Central memory CD4-positive, alpha-beta T cell (primary cell): ENCODE results near the gene C11orf97.
"Not testable (repeated sequence)": the region's sequence is repeated elsewhere in the genome, so short reads cannot be mapped to it uniquely, and the experiment has no call there.

Experiments used
- DNase-seq: peaks from one replicate; pipeline ENCODE4 v3.0.0; 2022
- total RNA-seq, 3 experiments: gene quantifications; one replicate each; lab custom pipeline; 2026; lab: John Stamatoyannopoulos, UW

Gene C11orf97, protein sequence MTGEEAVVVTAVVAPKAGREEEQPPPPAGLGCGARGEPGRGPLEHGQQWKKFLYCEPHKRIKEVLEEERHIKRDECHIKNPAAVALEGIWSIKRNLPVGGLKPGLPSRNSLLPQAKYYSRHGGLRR
- total RNA-seq = 0 reads per million in 3 experiments

DNA sequence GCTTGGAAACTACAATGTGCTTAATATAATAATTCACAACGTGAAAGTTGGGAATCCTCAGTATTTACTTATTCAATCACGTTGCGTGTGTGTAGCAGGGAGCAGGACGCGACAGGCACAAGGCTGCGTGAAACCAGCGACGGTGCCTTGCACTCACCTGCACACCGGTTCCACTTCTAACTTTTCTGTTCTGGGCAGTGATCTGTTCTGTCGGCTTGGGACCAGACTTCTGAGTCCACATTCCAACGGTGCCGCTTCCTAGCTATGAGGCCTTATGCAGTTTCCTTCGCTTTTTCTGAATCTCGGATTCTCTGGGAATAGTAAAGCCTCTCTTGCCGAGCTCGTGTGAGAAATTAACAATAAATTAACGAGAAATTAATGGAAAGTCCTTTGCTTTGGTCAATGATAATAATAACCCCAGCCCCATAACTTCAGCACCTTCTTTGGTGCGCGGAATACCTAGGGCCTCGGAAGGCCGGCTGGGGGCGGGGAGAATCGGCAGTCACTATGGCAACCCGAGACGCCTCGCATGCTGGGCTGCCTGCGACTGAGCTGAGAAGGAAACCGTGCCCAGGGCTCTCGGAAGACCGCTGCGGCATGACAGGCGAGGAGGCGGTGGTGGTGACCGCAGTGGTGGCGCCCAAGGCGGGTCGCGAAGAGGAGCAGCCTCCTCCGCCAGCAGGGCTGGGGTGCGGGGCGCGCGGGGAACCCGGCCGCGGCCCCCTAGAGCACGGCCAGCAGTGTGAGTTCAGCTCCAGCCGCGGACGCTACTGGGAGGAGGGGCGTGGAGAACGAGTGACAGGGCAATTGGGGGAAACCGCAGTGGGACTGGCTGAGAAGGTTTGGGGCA lies at the start of gene C11orf97:
Gene C11orf97, plus strand, starts transcription at position 530 of the 850 bp plus-strand sequence. Its CDS starts 68 bp downstream, at position 598.
- DNase-seq = peak; percentile 28

DNA sequence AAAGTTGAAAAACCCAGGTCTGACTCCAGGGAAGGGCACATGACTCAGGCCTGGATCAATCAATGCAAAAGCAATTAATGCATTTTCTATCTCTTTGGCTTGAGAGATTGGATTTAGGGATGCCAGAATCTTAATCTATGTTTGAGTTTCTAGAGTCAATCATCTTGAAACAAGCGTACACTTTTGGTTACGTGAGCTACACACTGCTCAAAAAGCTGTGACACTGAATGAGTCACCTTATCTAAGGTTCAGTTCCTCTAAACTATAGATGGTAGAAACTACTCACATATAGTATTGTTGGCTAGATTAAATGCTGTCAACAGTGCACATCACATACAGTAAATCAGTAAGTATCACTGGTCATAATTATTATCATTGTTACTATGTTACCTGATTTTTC lies 42.8 kb upstream of the C11orf97 start:
- DNase-seq = no peak

DNA sequence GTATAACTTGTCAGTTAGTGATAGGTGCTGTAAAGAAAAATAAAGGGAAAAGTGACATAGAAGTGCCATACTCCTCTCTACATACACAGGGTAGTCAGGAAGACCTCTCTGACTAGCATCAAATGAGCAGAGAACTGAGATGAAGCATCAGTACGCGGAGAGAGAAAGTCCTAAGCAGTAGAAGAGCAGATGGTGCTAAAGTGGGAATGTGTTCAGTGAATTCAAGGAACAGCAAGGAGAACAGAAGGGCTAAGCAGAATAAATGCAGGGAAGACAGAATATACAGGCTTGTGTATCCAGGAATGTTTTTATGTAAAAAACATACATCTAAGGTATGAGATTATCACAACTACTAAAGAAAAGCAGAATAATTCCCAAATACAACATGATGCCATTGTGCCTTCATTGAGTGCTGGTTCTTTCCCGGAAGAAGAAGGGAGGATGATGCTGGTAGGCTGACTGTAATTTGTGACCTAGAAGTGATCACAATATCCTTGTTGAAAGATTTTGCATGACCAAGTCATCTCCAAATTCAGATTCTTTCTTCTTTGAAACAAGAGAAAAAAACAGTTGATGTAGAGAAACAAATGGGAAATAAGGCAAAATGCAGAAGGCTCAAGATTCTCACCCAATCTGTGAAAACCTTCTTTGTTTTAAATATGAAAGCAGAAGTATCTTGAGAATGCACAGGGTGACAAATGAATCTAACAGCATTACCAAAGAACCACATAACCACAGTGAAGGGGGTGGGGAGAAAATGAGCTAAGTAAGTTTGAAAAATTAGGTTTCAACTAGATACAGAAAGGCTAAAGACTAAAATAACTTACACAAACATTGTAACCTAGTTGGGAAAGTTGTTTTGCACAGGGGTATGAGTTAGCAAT lies 39.1 kb upstream of the C11orf97 start:
- DNase-seq = no peak

DNA sequence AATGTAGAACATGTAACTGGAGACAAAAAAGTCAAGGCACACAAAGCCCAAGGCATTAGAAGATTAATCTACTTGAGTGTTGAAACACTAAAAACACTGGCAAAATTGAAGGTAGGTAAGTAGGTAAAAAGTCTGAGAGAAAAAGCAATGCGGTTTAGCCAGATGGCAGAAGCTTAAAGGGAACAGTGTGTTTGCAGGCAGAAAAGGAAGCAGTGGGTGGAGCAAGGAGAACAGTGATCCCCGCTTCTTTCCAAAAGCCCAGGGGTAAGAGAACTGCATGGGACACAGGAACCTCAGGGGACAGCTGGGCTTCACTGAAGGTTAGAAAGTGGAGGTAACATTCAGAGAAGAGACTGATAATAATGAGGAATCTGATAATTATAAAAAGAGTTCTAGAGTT lies 34.6 kb upstream of the C11orf97 start:
- no peak for DNase-seq

DNA sequence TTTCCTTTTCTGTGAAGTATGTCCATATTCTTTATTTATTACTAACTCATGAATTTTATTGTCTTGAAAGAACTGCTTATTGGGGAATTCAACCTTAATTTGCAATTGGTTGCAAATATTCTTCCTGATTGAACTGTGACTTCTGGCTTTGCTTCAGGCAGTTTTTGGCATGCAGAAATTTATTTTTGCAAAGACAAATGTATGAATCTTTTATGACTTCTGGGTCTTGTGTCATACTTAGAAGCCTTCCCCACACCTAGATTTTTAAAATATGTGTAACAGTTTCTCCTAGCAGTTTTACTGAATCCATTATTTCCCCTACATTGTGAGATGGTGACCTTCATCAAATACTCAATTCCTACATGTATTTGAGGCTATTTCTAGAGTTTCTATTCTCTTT lies 30.9 kb upstream of the C11orf97 start:
- DNase-seq = no peak

DNA sequence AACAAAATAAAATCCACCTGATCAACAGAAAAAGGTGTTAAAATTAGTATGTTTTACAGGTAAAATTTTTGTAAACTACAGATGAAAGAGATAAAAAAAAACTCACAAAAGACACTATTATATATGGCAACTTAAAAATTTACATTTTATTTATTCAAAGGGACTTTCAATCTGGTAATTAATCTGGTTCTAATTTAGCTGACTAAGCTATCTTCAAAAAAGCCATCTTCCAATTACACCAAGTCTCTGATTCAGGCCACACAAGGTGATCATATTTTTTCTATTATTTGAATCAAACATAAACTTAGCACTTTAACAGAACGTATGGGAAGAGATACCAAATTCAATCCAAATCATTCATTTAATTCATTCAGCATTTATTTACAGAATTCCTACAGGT lies 26.2 kb upstream of the C11orf97 start:
- DNase-seq = no peak

DNA sequence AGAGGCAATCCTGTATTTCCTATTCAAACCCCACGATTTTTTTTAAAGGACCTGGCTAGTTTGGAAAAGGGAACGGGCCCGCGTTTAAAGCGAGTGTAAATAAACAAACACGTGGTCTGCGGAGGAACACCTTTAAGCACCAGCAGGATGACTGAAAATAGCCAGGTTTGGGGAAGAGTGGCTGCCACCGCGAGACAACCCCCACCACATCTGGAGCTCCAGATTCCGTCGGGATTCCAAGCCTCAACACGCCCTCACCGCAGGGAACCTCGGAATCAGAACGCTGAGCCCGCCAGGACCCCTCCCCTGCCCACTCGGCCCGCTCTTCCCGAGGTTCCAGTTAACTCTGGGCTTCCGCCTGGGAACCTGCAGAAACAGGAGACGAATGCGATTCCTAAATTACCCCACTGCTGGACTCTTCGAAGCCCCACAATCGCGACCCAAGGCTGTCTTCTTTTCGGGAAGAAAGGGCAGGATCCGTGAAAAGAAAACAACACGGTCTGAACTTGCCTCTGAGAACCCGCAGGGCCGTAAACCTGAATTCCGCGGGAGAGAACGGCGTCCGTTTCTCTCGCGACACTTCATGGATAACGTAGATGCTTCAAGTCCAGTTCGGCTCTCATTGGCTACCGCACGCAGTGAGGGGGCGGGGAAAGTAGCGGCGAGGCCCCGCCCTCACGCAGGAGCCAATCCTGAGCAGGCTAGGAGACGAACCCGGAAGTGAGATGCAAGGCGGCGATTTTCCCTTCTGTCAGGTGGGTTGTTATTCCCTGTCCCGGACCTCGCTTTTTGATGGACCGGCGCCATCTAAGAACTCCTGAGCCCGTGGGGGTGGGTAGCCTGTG lies 18.8 kb upstream of the C11orf97 start, which contains the start of the genes ANKRD49 and MRE11:
Gene ANKRD49, plus strand, starts transcription at position 704 of the 845 bp plus-strand sequence. CDS start 2,710 bp downstream, outside the sequence.
Gene MRE11, minus strand, starts transcription at position 564 of the 845 bp plus-strand sequence. CDS start 1,043 bp downstream, outside the sequence.
- peak; percentile 97 for DNase-seq

DNA sequence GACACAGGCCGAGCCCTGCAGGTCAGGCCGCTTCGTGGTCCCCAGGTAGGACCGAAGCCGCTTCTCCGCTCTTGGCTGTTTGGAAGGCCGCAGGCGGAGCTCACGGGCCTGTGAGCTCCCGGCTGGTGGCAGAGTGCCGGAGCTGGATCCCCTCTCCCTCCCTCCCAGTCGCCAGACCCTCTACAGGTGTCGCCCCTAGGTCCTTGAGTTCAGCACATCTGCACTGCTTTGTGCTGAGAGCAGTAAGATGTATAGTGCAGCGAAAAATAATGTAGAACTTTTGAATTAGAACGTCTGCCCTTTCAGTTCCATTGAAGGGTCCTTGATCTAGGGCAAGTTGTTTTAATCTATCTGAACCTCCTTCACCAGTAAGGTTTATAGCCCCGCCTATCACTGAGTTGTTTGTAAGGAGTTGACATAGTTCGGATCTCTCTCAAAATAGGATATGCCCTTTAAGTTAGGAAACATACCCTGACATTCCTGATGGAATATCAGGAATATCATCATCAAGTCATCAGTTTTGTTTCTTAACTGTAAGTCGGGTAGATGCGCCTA lies 18.1 kb upstream of the C11orf97 start:
- DNase-seq = no peak

DNA sequence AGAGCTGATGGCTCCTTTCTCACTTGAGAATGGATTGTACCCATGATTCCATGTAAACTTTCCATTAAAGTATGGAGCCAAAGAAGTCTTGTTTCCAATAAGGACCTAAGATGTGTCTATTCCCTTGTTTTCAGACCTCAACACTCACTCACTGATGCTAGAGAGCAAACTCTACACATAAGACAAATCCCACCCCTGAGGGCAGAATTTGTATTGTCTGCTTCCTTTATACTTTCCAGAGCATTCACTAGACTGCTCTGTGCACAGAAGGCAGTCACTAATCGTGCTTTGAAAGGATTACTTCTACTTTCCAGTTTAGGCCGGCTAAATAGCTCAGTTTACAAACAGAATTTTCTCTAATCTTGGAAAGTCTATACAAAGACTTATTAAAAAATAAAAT lies 12.1 kb upstream of the C11orf97 start:
- DNase-seq = no peak

DNA sequence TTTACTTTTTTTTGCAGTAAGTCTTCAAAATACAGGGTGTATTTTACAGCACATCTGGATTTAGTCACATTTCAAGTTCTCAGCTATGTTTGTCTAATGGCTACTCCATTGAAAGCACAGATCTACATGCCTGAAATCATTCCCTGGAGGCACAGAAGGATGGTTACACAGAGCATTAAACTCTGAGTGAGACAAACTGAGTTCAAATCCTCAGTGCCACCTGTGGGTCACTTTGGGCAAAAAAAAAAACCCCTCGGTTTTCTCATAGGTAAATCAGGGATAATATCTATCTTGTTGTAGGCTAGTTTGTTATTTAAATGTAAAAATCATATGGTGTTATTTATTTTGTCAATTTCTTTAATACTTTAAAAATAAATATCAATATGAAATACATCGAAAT lies 10.7 kb upstream of the C11orf97 start:
- no peak for DNase-seq

DNA sequence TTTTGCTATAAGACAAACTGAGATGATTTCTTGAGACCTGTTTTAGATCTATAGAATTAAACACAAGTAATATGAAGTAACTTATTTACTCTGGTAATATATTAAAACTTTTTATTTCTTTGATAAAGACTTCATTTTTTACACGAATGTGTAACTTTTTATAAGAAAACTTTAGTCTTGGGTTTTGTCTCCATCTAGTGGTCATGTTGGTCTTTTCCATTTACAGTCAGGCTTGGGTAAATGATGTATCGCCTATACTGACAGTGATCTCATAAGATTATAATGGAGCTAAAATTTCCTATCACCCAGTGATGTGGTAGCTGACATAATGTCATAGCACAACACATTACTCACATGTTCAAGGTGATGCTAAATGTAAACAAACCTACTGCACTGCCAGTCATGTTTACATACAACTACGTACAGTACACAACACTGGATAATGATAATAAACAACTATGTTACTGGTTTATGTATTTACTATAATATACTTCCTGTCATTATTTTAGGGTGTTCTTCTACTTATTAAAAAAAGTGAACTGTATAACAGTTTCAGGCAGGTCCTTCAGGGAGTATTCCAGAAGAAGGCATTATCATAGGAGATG lies 7.5 kb upstream of the C11orf97 start:
- DNase-seq = peak; percentile 42

DNA sequence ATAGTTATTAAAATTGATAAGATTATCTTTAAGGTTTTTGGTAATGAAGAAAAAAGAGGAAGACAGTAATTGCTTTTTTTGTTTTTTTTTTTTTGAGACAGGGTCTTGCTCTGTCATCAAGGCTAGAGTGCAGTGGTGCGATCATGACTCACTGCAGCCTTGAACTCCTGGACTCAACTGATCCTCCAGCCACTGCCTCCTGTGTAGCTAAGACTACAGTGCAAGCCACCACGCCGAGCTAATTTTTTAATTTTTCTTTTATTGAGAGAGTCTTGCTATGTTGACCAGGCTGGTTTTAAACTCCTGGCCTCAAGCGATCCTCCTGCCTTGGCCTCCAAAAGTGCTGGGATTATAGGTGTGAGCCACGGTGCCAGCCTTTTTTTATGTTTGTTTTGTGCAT lies 5.7 kb upstream of the C11orf97 start:
- DNase-seq = not testable (repeated sequence)

DNA sequence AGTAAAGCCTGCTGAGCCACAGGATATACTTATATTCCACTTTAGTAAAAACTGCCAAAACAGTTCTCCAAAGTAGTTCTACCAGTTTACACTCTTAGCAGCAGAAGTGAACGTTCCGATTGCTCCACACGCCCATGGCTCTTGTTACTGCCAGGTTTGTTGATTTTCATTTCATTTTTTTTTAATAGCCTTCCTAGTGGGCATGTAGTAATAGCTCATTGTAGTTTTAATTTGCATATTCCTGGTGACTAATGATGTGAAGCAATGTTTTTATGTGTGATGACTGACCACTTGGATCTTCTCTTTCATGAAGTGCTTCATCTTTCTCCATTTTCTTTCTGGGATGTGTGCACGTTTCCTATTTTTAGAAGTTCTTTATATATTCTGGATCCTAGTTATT lies 4.8 kb upstream of the C11orf97 start:
- no peak for DNase-seq

DNA sequence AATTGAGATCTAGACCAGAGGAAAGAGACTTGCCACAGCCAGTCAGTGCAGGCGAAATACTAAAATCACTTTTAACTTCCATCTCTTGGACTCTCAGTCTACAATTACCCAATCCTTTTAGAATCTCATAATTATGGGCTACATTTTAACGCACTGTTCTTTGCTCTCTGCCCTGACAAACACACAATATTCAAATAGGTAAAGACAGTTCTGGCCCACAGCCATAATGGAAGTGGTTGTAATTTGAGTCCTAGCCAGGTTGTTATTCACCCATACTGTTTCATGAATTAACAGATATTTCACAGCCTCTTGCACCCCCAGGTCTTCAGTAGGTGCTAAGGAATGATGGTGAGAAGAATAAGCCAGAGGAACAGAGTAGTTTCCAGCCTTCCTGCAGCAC lies 830 bp downstream of the C11orf97 start:
- DNase-seq = no peak

DNA sequence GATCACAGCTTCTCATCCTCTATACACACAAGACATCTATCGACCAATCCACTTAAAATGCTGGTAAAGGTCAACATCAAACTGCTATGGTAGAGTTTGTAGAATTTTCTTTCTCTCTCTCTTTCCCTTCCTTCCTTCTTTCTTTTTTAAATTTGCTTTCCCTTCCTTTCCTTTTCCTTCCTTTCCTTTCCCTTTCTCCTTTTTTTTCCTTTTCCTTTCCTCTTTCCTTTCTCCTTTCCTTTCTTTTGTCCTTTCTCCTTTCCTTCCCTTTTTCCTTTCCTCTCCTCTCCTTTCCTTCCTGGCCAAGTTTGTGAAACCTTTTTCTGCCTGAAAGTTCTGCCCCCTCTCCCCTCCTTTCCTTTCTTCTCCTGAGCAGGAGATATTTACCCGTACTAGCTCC lies 3.1 kb downstream of the C11orf97 start:
- DNase-seq = no peak

DNA sequence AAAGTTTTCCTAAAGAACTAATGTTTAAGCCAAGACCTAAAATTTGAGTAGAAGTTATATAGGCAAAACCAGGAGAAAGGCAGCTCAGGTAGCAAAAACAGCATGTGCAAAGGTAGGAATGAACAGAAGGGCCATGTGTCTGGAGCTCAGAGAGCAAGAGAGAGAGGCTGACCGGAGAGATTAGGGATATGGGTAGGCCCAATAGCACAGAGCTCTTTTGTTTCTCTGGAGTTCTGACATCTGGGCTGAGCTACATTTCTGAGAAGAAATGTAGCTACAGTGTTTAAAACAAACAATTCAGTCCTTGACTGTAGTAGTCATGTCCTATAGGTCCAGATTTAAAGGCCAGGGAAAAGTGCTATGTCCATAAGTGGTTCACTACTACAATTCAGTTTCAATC lies 4.5 kb downstream of the C11orf97 start:
- no peak for DNase-seq

DNA sequence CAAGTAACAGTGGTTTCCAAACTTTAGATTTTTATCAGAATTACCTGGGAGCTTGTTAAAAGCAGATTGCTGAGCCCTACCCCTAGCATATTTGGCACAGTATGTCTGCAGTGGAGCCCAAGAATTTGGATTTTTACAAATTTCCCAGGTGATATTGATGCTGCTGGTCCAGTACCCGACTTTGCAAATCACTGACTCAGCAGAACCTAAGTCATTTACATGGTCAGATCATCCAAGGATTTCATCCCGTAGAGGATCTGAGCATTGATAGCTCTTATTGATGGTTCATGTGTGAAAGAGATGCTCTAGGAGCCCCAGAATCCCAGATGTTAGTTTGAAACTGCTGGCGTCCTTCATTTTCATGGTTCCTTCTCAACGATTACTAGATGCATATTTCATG lies 6.0 kb downstream of the C11orf97 start:
- DNase-seq = no peak

DNA sequence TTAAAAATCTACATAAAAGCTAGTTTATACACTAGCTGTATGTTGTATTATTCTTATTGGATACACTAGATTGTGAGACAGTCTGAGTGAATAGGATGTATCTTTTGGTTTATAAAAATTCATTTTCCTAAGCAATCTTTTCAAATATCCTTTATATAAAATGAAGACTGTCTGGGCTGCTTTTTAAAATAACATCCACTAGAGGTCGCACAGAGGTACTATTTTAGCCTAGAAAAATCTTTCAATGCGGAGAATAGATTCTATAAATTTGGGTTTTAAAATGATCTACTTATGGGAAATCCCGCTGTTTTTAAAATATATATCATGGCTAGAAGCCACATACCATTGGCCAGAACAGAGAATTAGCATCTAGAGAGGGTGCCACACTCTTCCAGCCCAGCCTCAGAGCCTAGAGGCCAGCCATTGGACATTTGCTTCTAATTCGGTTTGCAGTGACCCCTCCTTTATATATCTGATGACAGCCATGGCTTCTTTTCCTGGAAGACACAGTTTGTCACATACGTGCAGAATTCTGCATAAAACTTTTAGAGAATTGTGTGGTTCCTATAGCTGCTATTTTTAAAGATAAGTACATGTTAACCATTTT lies 7.3 kb downstream of the C11orf97 start:
- DNase-seq = no peak

DNA sequence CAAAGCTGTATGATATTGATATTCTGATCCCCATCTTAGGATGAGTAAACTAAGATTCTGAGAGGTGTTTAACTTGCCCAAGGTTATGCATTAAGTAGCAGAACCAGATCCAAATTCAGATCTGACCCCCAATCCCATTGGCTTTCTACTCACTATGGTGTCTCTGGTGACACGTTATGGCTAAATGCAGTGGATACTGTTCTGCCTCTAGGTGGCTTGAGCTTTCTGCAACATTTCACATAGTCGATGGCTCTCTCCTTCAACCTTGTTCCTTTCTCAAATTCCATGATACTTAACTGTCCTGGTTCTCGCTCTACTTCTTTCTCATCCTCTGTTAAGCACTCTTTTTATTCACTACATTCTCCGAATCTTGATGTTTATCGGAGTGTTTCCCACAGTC lies 9.4 kb downstream of the C11orf97 start:
- no peak for DNase-seq

DNA sequence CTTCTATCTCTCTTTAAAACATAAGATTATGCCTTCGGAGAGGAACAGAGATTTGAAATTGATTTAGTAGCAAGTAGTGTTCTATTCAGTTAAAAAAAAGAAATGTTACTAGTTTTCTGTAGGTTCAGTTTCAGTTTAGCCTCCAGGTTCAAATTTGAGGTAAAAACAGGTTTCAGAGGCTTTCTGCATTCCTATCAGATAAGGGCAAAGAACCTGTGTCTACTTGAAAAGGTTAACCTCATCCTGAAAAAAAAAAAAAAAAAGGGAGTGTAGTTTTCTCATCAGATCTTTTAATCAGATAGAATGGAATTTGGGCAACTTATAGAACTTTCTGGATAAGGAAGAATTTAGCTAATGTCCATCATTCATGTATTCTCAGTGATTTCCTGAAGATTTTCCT lies 12.1 kb downstream of the C11orf97 start:
- no peak for DNase-seq
